ENCODE measurements around the gene STK40. TPM values are rescaled to one million over a fixed set of nuclear protein-coding genes. Genes with fewer than 3 reads are reported as not detected.

Gene STK40
- total RNA-seq, 1 donor from 2014 or later, result 80.1 TPM

GRCh38 chr1:36303650-36304360, 81.9 kb downstream of the STK40 start:
- no peak overlapping the region for H3K27ac Mint-ChIP-seq (ENCODE audit: unreplicated experiment)
- DNase-seq (ENCODE audit: low read depth, low spot score), result no peak
- H3K36me3 Mint-ChIP-seq (ENCODE audit: low read depth), result peaks cover 21% of the 10 kb centered on the region

GRCh38 chr1:36303244-36303643, 82.5 kb downstream of the STK40 start:
- peaks cover 3% of the 10 kb centered on the region for H3K27me3 Mint-ChIP-seq (ENCODE audit: low read depth)
- no peak overlapping the region for H3K27ac Mint-ChIP-seq (ENCODE audit: unreplicated experiment)
- peaks cover 21% of the 10 kb centered on the region for H3K36me3 Mint-ChIP-seq (ENCODE audit: low read depth)
- no peak for DNase-seq (ENCODE audit: low read depth, low spot score)
- H3K4me1 Mint-ChIP-seq, result peaks cover 23% of the 10 kb centered on the region
- H3K4me3 Mint-ChIP-seq, result peak overlapping the region; percentile 75
- no peaks in the 10 kb centered on the region for H3K9me3 Mint-ChIP-seq
- no peak for TF ChIP-seq CTCF (conservative IDR thresholded peaks at IDR 0.05)

More at GRCh38 chr1:36303650-36304360, 81.9 kb downstream of the STK40 start:
- peaks cover 3% of the 10 kb centered on the region for H3K27me3 Mint-ChIP-seq (ENCODE audit: low read depth)
- peaks cover 23% of the 10 kb centered on the region for H3K4me1 Mint-ChIP-seq
- peak overlapping the region; percentile 75 for H3K4me3 Mint-ChIP-seq
- no peak for TF ChIP-seq CTCF (conservative IDR thresholded peaks at IDR 0.05)
- H3K9me3 Mint-ChIP-seq, result no peaks in the 10 kb centered on the region

DNA sequence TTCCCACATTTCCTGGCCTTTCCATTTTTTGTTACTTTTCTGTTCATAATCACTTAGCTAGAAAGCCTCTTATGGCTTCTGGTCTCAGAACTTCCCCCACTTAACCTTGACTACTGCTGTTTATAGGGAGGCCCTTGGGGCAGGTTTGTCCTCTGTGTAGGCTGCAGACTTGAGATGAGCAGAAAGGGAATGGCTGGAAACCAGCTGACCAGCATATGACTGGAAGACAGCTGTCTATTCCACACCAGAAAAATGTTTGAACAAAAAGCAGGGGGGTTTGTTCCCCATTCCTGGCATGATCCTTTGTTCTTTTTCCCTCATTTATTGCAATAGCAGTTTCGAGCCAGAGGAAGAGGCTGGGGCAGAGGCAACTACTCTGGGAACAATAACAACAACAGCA, 84.5 kb downstream of the STK40 start:
- H3K27me3 Mint-ChIP-seq (ENCODE audit: low read depth), result no peaks in the 10 kb centered on the region
- H3K27ac Mint-ChIP-seq (ENCODE audit: unreplicated experiment), result peak overlapping the region; percentile 94
- H3K36me3 Mint-ChIP-seq (ENCODE audit: low read depth), result peaks cover 24% of the 10 kb centered on the region
- H3K9me3 Mint-ChIP-seq, result no peaks in the 10 kb centered on the region
- peaks cover 18% of the 10 kb centered on the region for H3K4me1 Mint-ChIP-seq
- no peak overlapping the region for H3K4me3 Mint-ChIP-seq
- DNase-seq (ENCODE audit: low read depth, low spot score), result no peak
- TF ChIP-seq CTCF (conservative IDR thresholded peaks at IDR 0.05), result no peak

DNA sequence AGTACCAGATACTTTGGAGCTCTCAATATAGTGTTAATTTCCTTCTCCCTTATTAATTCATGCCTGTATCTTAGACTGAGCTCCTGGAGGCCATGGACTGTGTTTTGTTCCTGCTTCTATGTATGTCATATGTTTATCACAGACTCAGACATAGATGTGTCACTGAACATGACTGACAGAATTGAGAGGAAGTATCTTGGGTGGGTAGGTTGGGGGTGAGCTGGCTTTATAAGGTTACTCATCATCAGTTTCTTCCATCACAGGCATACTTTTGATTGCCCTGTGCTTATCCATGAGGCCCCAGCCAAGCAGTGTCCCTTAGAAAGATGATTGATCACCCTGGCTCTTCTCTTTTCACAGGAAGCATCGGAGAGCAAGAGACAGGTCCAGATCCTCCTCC, 85.2 kb downstream of the STK40 start:
- Mint-ChIP-seq H3K36me3 (ENCODE audit: low read depth) (peaks cover 24% of the 10 kb centered on the region), H3K4me3 (no peak overlapping the region), H3K4me1 (peaks cover 18% of the 10 kb centered on the region), H3K9me3 (no peaks in the 10 kb centered on the region), H3K27ac (ENCODE audit: unreplicated experiment) (peak overlapping the region; percentile 58), H3K27me3 (ENCODE audit: low read depth) (no peaks in the 10 kb centered on the region)
- no peak for TF ChIP-seq CTCF (conservative IDR thresholded peaks at IDR 0.05)
- no peak for DNase-seq (ENCODE audit: low read depth, low spot score)

GRCh38 chr1:36298640-36299039, 87.1 kb downstream of the STK40 start:
- peaks cover 27% of the 10 kb centered on the region for H3K36me3 Mint-ChIP-seq (ENCODE audit: low read depth)
- no peak for TF ChIP-seq CTCF (conservative IDR thresholded peaks at IDR 0.05)
- no peak overlapping the region for H3K27ac Mint-ChIP-seq (ENCODE audit: unreplicated experiment)
- no peak overlapping the region for H3K4me3 Mint-ChIP-seq
- H3K4me1 Mint-ChIP-seq, result peaks cover 10% of the 10 kb centered on the region
- DNase-seq (ENCODE audit: low read depth, low spot score), result no peak
- no peaks in the 10 kb centered on the region for H3K27me3 Mint-ChIP-seq (ENCODE audit: low read depth)
- H3K9me3 Mint-ChIP-seq, result no peaks in the 10 kb centered on the region

All from neural crest cell (in vitro differentiated cells).